Body of pancreas (tissue), 4 donors: Measurements from ENCODE around the gene DOK6.

ENCODE experiments used
- CTCF ChIP-seq, 7 experiments: fragments of 450-650 bp in 4 of 7; fragments of 200-600 bp in 3 of 7; sonication (generic) in 3 of 7; IDR thresholded peaks; one replicate each; pipeline ENCODE4 v1.5.1; 2016 to 2019; ENCODE audit warnings: antibody characterized with exemption in 7 of 7
- POLR2A ChIP-seq, 3 donors: fragments of 450-650 bp; IDR thresholded peaks; one replicate each; pipeline ENCODE4 v1.6.1; 2016; ENCODE audit warnings: antibody characterized with exemption in 3 of 3, mild to moderate bottlenecking in 2 of 3

GRCh38 chr18:69880083-69880482 lies 479.4 kb downstream of the DOK6 start:
- TF ChIP-seq CTCF (IDR thresholded peaks at IDR 0.05) (no peak), POLR2A (IDR thresholded peaks at IDR 0.05) (no peak)
